ENCODE results near the gene SOS2.

- no peak for TF ChIP-seq CTCF (IDR thresholded peaks at IDR 0.05)
- no peak for TF ChIP-seq EP300 (IDR thresholded peaks at IDR 0.05)
- TF ChIP-seq POLR2A (IDR thresholded peaks at IDR 0.05): no peak
- no peak for TF ChIP-seq POLR2AphosphoS5 (IDR thresholded peaks at IDR 0.05)
Measured at GRCh38 chr14:50086321-50086711, 145.1 kb downstream of the SOS2 start.
